HEK293 (cell line): ENCODE results near the gene CD180.

ENCODE experiments used
- CTCF ChIA-PET: fragments of 350-600 bp; formaldehyde crosslinking; extraction: SDS; loops from one replicate; lab custom pipeline; 2021; ENCODE audit warnings: antibody characterized with exemption; lab: Yijun Ruan, JAX
- POLR2A ChIA-PET: fragments of 300-600 bp; formaldehyde crosslinking; extraction: SDS; loops from one replicate; lab custom pipeline; 2020; ENCODE audit warnings: antibody characterized with exemption, inconsistent platforms; lab: Yijun Ruan, JAX
- H3K27ac ChIP-seq: fragments of 200-500 bp; sonication (Bioruptor generic); 2 replicates; pipeline ENCODE4 v1.5.1; 2014; ENCODE audit warnings: low read depth, low read length, control low read depth, inconsistent platforms; ENCODE audit errors: extremely low read depth
- H3K36me3 ChIP-seq, 2 experiments: fragments of 200-500 bp in 1 of 2; sonication (Bioruptor generic) in 1 of 2; 1 replicate in 1 of 2; 2 replicates in 1 of 2; pipeline ENCODE4 v1.5.1; 2014 to 2017; ENCODE audit warnings: inconsistent platforms in 2 of 2, low read length in 2 of 2; ENCODE audit not compliant: control insufficient read depth in 2 of 2, insufficient read depth in 1 of 2
- H3K4me1 ChIP-seq: fragments of 200-500 bp; sonication (Bioruptor generic); 2 replicates; pipeline ENCODE4 v1.5.1; 2014; ENCODE audit warnings: mild to moderate bottlenecking, low read length, inconsistent platforms; ENCODE audit not compliant: control insufficient read depth, insufficient read depth
- H3K4me3 ChIP-seq: 2 replicates; pipeline ENCODE4 v1.5.1; 2011; ENCODE audit warnings: low read depth, mild to moderate bottlenecking, control low read depth, low read length, moderate library complexity
- H3K9me3 ChIP-seq: fragments of 200-500 bp; sonication (Bioruptor generic); 2 replicates; pipeline ENCODE4 v1.5.1; 2014; ENCODE audit warnings: low read depth, low read length, inconsistent platforms; ENCODE audit not compliant: control insufficient read depth, insufficient read depth
- BCL11A ChIP-seq: fragments of 450-650 bp; formaldehyde crosslinking; IDR thresholded peaks from 2 replicates; pipeline ENCODE4 v1.5.1; 2016; ENCODE audit warnings: low read depth, missing biosample characterization, missing genetic modification characterization
- GFI1B ChIP-seq: fragments of 450-650 bp; formaldehyde crosslinking; IDR thresholded peaks from 2 replicates; pipeline ENCODE4 v1.5.1; 2016; ENCODE audit warnings: missing biosample characterization, missing genetic modification characterization
- KLF17 ChIP-seq: fragments of 450-650 bp; formaldehyde crosslinking; IDR thresholded peaks from 2 replicates; pipeline ENCODE4 v1.5.1; 2016; ENCODE audit warnings: missing biosample characterization, missing genetic modification characterization
- KLF9 ChIP-seq: fragments of 450-650 bp; formaldehyde crosslinking; IDR thresholded peaks from 2 replicates; pipeline ENCODE4 v1.5.1; 2016; ENCODE audit warnings: missing biosample characterization, missing genetic modification characterization, low read depth
- PBX3 ChIP-seq: sonication (generic); formaldehyde crosslinking; IDR thresholded peaks from 2 replicates; pipeline ENCODE4 v1.8.1; 2022; ENCODE audit warnings: mild to moderate bottlenecking, moderate library complexity, missing genetic modification reagents
- REST ChIP-seq: fragments of 450-650 bp; formaldehyde crosslinking; IDR thresholded peaks from 2 replicates; pipeline ENCODE4 v1.5.1; 2016; ENCODE audit warnings: missing biosample characterization, missing genetic modification characterization
- ZFHX2 ChIP-seq: fragments of 450-650 bp; formaldehyde crosslinking; conservative IDR thresholded peaks from 2 replicates; pipeline ENCODE4 v1.5.1; 2016; ENCODE audit warnings: missing biosample characterization, missing genetic modification characterization
- ZFP41 ChIP-seq: fragments of 450-650 bp; formaldehyde crosslinking; IDR thresholded peaks from 2 replicates; pipeline ENCODE4 v1.5.1; 2016; ENCODE audit warnings: missing biosample characterization, missing genetic modification characterization, borderline replicate concordance
- ZNF138 ChIP-seq: fragments of 450-650 bp; formaldehyde crosslinking; IDR thresholded peaks from 2 replicates; pipeline ENCODE4 v1.5.1; 2016; ENCODE audit warnings: missing biosample characterization, missing genetic modification characterization, borderline replicate concordance
- ZNF157 ChIP-seq: fragments of 450-650 bp; formaldehyde crosslinking; IDR thresholded peaks from 2 replicates; pipeline ENCODE4 v1.5.1; 2016; ENCODE audit warnings: missing biosample characterization, missing genetic modification characterization
- ZNF26 ChIP-seq: fragments of 450-650 bp; formaldehyde crosslinking; IDR thresholded peaks from 2 replicates; pipeline ENCODE4 v1.5.1; 2016; ENCODE audit warnings: missing biosample characterization, missing genetic modification characterization
- ZNF274 ChIP-seq, 2 experiments: fragments of 200-500 bp in 1 of 2; fragments of 450-650 bp in 1 of 2; sonication (Bioruptor generic) in 1 of 2; formaldehyde crosslinking in 1 of 2; IDR thresholded peaks; 2 replicates each; pipeline versions ENCODE4 v1.5.1 to v1.6.1; 2014 to 2016; ENCODE audit warnings: borderline replicate concordance in 1 of 2, inconsistent platforms in 1 of 2, low read length in 1 of 2, missing biosample characterization in 1 of 2, missing genetic modification characterization in 1 of 2
- ZNF324 ChIP-seq: fragments of 450-650 bp; formaldehyde crosslinking; IDR thresholded peaks from 2 replicates; pipeline ENCODE4 v1.5.1; 2016; ENCODE audit warnings: missing biosample characterization, missing genetic modification characterization
- ZNF37A ChIP-seq: fragments of 450-650 bp; IDR thresholded peaks from 2 replicates; pipeline ENCODE4 v1.5.1; 2018; ENCODE audit warnings: missing biosample characterization, missing genetic modification characterization
- ZNF423 ChIP-seq: fragments of 450-650 bp; formaldehyde crosslinking; IDR thresholded peaks from 2 replicates; pipeline ENCODE4 v1.5.1; 2016; ENCODE audit warnings: missing biosample characterization, missing genetic modification characterization
- ZNF501 ChIP-seq: fragments of 450-650 bp; formaldehyde crosslinking; IDR thresholded peaks from 2 replicates; pipeline ENCODE4 v1.5.1; 2016; ENCODE audit warnings: missing biosample characterization, missing genetic modification characterization
- ZNF514 ChIP-seq: fragments of 450-650 bp; formaldehyde crosslinking; IDR thresholded peaks from 2 replicates; pipeline ENCODE4 v1.5.1; 2016; ENCODE audit warnings: missing biosample characterization, missing genetic modification characterization
- ZNF624 ChIP-seq: fragments of 450-650 bp; formaldehyde crosslinking; IDR thresholded peaks from 2 replicates; pipeline ENCODE4 v1.5.1; 2017; ENCODE audit warnings: missing biosample characterization, missing genetic modification characterization
- ZNF626 ChIP-seq: fragments of 450-650 bp; sonication (Bioruptor Pico); formaldehyde crosslinking; IDR thresholded peaks from 2 replicates; pipeline ENCODE4 v1.5.1; 2018; ENCODE audit warnings: missing biosample characterization, missing genetic modification characterization, inconsistent platforms
- ZNF654 ChIP-seq: fragments of 450-650 bp; formaldehyde crosslinking; IDR thresholded peaks from 2 replicates; pipeline ENCODE4 v1.5.1; 2016; ENCODE audit warnings: low read depth, missing biosample characterization, missing genetic modification characterization
- ZNF660 ChIP-seq: fragments of 450-650 bp; IDR thresholded peaks from 2 replicates; pipeline ENCODE4 v1.5.1; 2018; ENCODE audit warnings: missing biosample characterization, mild to moderate bottlenecking, missing genetic modification characterization

The CD180 gene

GRCh38 chr5:67216564-67216963 is 20.0 kb upstream of the CD180 start:
- CTCF ChIA-PET = interaction anchor here (0.7 to 1.2 kb wide), 2 partner anchors 67 to 413 kb away, joined by 3 to 4 read pairs; no protein-coding TSS in a partner anchor
- POLR2A ChIA-PET = no interaction called here

GRCh38 chr5:67215519-67216471 is 19.2 kb upstream of the CD180 start:
- Histone ChIP-seq H3K27ac (no peak overlapping the region), H3K4me3 (no peak overlapping the region), H3K9me3 (no peaks in the 10 kb centered on the region), H3K36me3 (no peaks in the 10 kb centered on the region), H3K4me1 (no peaks in the 10 kb centered on the region)
- ChIA-PET CTCF (interaction anchor here (0.6 to 0.7 kb wide), 2 partner anchors 412 to 625 kb away, joined by 3 to 6 read pairs; no protein-coding TSS in a partner anchor), POLR2A (no interaction called here)
- TF ChIP-seq ZNF26 (no peak), GFI1B (tag by site-specific recombination) (no peak), ZNF274 (IDR thresholded peaks at IDR 0.05; ENCODE audit: low read length) (no peak), ZNF274 (tag by site-specific recombination; IDR thresholded peaks at IDR 0.05; ENCODE audit: borderline replicate concordance) (no peak), ZNF157 (no peak), ZFP41 (tag by site-specific recombination) (no peak), REST (tag by site-specific recombination) (no peak), KLF17 (tag by site-specific recombination) (no peak), ZNF514 (tag by site-specific recombination) (no peak), PBX3 (CRISPR knock-in tag) (no peak), ZNF37A (no peak)

More at GRCh38 chr5:67216564-67216963, 20.0 kb upstream of the CD180 start:
- Histone ChIP-seq H3K9me3 (no peaks in the 10 kb centered on the region), H3K27ac (no peak overlapping the region), H3K4me3 (no peak overlapping the region), H3K4me1 (no peaks in the 10 kb centered on the region), H3K36me3 (no peaks in the 10 kb centered on the region)
- no peak for TF ChIP-seq ZNF626
- TF ChIP-seq BCL11A = no peak
- no peak for TF ChIP-seq ZFHX2 (tag by site-specific recombination)
- no peak for TF ChIP-seq ZNF654 (tag by site-specific recombination)
- TF ChIP-seq ZNF138 (tag by site-specific recombination) = no peak
- no peak for TF ChIP-seq ZNF423
- TF ChIP-seq KLF9 (tag by site-specific recombination) = no peak
- no peak for TF ChIP-seq ZNF501 (tag by site-specific recombination)
- no peak for TF ChIP-seq ZNF624 (tag by site-specific recombination)
- TF ChIP-seq GFI1B (tag by site-specific recombination) = no peak
- no peak for TF ChIP-seq KLF17 (tag by site-specific recombination)
- no peak for TF ChIP-seq PBX3 (CRISPR knock-in tag)
- no peak for TF ChIP-seq ZNF660 (tag by site-specific recombination)
- no peak for TF ChIP-seq ZNF324 (tag by site-specific recombination)
